Activated CD4-positive, alpha-beta T cell treated with anti-CD3 and anti-CD28 coated beads, Interleukin-2, amount 50 U/mL, for 48 hours (primary cell): ENCODE measurements around the gene INPP5E.

Experiments used
- DNase-seq, 2 experiments: peaks; one replicate each; pipeline ENCODE4 v3.0.0-alpha.2; 2020

INPP5E gene, protein sequence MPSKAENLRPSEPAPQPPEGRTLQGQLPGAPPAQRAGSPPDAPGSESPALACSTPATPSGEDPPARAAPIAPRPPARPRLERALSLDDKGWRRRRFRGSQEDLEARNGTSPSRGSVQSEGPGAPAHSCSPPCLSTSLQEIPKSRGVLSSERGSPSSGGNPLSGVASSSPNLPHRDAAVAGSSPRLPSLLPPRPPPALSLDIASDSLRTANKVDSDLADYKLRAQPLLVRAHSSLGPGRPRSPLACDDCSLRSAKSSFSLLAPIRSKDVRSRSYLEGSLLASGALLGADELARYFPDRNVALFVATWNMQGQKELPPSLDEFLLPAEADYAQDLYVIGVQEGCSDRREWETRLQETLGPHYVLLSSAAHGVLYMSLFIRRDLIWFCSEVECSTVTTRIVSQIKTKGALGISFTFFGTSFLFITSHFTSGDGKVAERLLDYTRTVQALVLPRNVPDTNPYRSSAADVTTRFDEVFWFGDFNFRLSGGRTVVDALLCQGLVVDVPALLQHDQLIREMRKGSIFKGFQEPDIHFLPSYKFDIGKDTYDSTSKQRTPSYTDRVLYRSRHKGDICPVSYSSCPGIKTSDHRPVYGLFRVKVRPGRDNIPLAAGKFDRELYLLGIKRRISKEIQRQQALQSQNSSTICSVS

GRCh38 chr9:136439481-136440408, at the start of gene INPP5E:
Gene INPP5E (minus strand): TSS chr9:136439845. CDS start chr9:136439419, 426 bp downstream.
- peak; percentile 83 to 84 for DNase-seq

GRCh38 chr9:136488247-136489214, 48.9 kb upstream of the INPP5E start:
- peak; percentile 77 to 82 for DNase-seq

DNA sequence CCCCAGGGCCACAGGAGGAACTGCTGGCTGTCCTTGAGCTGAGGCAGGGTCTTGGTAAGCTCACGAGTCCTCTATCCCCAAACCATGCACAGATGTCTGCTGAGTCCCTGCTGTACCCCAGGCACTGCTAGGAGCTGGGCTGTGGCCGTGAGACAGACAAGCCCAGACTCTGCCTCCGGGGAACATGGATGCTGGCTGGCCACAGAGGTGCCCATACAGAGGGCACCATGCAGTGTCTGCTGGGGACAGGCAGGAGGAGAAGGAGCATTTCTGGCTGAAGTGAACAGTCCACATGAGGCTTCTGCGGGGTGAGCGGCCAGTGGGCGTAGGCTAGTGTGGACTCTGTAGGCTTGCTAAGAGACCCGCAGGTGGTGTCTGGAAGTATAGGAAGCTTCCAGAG, 48.0 kb upstream of the INPP5E start:
- DNase-seq = no peak

- no peak for DNase-seq
Measured at GRCh38 chr9:136486823-136487620, 47.4 kb upstream of the INPP5E start.

DNA sequence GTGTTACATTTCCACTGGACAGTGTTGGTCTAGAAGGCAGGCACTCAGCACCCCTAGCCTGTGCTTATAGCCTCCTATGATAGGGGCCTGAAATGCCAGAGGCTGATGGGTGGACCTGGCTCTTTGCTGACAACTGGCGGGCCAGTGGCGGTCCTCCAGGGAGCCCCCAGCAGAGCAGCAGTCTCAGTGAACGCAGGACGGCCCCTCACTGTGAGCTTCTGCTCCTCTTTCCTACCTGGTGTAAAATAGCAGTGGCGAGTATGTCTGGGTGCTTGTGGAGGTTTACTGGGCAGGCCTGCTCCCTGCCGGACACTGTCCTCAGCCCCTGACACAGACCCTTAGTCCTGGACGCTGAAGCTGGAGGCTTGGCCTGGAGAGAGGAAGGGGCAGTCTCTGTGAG, 46.5 kb upstream of the INPP5E start:
- no peak for DNase-seq

- peak; percentile 88 to 91 for DNase-seq
Measured at GRCh38 chr9:136485049-136486045, 45.7 kb upstream of the INPP5E start.

DNA sequence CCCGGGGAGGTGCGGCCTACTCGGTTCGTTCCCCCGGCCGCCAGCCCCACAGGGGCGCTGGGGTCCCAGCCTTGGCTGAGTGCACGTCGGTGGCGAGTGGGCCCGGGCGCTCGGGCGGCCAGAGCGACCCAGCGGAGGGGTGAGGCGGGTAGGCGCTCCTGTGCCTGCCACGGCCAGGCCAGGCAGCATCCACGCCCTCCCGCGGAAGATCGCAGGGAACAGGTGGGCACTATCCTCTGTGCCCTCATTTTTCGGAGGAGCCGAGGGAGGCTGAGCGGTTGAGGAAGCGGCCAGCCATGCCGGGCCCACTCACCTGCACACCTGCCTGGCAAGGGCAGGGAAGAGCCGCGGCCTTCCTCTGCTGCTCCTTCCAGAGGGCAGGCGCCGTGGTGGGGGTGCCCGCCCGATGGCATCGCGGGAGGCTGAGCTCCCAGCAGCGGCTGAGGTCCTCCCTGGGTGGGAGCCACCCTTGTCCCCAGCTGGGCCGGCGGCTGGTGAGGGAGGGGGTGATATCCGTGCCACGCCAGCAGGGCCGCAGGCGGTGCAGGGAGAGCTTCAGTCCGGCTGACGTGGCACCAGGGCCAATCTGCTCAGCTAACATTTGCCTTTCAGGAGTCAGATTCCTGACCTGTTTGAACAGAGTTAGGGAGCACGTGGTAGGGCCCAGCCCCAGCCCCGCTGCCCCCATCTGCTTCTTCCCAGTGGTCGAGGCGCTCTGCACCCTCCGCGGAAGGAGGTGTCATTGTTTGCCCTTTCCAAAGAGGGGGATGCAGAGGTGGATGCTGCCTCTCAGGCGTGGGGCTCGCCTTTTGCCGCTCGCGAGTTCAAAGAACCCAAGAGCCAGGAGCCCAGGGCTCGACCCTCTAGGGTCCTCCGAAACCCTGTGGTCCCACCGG, 44.8 kb upstream of the INPP5E start:
- no peak for DNase-seq

GRCh38 chr9:136483589-136484152, 44.0 kb upstream of the INPP5E start:
- peak; percentile 93 to 94 for DNase-seq

GRCh38 chr9:136482793-136483588, 43.3 kb upstream of the INPP5E start, which contains the start of gene SEC16A:
Gene SEC16A (minus strand): TSS chr9:136483040. CDS start chr9:136477615, 5,425 bp downstream.
- peak; percentile 100 for DNase-seq

- DNase-seq = peak; percentile 24 to 39
Measured at GRCh38 chr9:136482046-136482792, 42.6 kb upstream of the INPP5E start.

DNA sequence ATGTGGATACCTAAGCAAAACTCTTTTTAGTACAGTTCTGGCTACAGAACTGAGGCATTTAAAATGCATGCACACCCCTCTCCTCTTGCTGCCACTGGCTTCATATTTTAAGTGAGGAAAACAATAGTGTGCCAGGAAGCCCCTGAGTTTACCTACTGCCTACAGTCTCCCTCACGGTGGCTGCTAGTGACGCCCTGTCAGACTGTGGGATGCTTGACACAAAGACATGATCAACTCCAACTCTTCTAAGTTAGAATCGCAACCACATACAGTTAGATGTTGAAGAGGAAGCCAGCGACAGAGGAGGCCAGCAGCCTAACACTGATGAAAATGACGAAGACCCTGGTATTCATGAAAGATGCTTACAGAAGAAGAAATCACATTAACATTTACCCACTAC, 41.9 kb upstream of the INPP5E start:
- DNase-seq = no peak

DNA sequence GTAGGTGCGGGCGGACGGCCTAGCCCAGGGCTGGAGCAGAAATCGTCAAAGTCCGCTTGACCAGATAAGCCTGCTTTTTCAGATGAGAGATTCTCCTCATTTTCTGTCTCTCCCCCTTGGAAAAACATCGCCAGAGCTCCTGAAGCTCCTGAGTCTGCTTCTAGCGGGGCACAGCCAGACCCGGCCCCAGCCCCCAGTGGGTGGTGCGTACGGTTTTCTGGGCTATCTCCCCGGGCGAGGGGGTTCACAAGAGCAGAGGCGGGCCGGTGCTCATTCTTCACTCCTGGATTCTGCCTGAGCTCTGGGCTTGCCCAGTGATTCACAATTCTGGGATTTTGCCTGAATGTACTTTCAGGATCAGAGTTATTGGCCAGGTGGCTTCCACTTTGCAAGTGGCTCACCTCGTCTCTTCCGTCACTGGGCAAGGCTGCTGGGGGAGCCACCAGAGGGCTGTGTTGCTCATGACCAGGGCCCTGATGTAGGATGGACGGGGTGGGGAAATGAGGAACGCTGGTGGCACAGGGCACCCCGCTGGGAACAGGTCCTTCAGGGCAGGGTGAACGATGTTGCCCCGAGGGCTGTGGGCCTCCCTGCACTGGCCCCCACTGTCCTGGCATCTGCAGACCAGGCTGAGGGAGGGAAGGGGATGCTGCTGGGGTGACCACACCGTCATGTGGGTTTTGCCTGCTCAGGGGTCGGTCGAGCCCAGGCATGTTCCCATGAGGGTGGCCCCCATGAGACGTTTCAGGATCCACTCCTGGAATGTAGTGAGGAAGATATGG, 36.9 kb upstream of the INPP5E start:
- no peak for DNase-seq

DNA sequence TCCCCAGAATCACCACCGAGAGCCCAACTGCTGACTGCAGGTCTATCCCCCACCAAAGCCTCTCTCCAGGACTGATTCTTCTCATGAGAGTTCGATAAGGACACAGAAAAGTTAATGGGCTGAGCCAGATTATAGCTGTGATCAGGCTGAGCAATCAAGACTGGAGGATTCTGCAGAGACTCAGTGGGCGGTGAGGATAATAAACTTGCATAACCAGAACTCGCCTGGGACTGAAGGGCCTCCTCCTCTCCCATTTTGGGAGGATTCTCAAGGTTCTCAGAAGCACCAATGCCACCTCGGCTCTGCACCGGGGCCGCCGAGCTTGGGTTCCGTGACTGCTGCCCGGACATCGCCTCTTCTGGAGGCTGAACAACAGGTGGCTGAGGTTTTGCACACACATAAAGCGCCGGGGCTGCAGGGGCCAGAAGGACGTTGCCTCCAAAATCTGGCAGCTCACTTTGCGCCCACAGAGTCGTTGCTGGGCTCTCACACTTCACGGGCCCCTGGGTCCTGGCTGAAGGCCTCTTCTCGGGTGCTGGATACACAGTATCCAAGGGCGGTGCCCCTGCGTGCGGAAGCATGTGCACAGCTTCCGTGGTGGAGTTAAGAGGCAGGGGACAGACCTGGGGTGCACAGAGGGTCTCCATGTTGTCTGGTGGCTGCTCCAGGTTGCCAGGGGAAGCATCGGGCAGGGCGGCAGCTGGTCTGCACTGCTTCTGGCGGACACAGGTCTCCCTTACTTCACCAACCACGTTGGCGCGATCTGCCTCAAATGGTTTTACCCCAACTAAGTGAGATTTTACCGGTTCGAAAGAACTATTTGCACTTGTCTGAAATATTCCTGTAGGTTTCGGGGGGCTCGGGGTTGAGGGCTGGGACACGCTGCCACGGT, 35.6 kb upstream of the INPP5E start:
- no peak for DNase-seq

- no peak for DNase-seq
Measured at GRCh38 chr9:136474021-136474640, 34.5 kb upstream of the INPP5E start.
